HepG2 (cell line): ENCODE data around the gene ZBTB9. TPM values are rescaled to one million over a fixed set of nuclear protein-coding genes. Genes with fewer than 3 reads are reported as not detected.
A peak's percentile ranks its signal among the peaks of the same experiment; 100 is the strongest.

Experiments
- CHD2 ChIP-seq: IDR thresholded peaks from 2 replicates; pipeline ENCODE4 v1.6.1; 2011; ENCODE audit warnings: low read depth, low read length, improper control_type of control experiment
- HOXD1 ChIP-seq: sonication (generic); formaldehyde crosslinking; IDR thresholded peaks from 2 replicates; pipeline ENCODE4 v1.5.0; 2020; ENCODE audit warnings: missing genetic modification reagents
- MAFF ChIP-seq: IDR thresholded peaks from 2 replicates; pipeline ENCODE4 v1.6.1; 2011; ENCODE audit warnings: low read depth, low read length, improper control_type of control experiment
- NFE2 ChIP-seq: sonication (generic); formaldehyde crosslinking; IDR thresholded peaks from 2 replicates; pipeline ENCODE4 v1.4.0; 2020; ENCODE audit warnings: missing genetic modification reagents
- SIX4 ChIP-seq: sonication (generic); formaldehyde crosslinking; IDR thresholded peaks from 2 replicates; pipeline ENCODE4 v1.4.0; 2020; ENCODE audit warnings: missing genetic modification reagents
- SSRP1 ChIP-seq: IDR thresholded peaks from 2 replicates; pipeline ENCODE4 v1.6.1; 2016; ENCODE audit warnings: control low read depth
- ZKSCAN5 ChIP-seq: sonication (generic); formaldehyde crosslinking; IDR thresholded peaks from 2 replicates; pipeline ENCODE4 v1.5.1; 2020; ENCODE audit warnings: mild to moderate bottlenecking, missing genetic modification reagents
- ZNF549 ChIP-seq: sonication (generic); formaldehyde crosslinking; IDR thresholded peaks from 2 replicates; pipeline ENCODE4 v1.5.0; 2020; ENCODE audit warnings: missing genetic modification reagents
- ZNF572 ChIP-seq: sonication (generic); formaldehyde crosslinking; IDR thresholded peaks from 2 replicates; pipeline ENCODE4 v1.5.1; 2020; ENCODE audit warnings: mild to moderate bottlenecking, missing genetic modification reagents
- ZNF614 ChIP-seq: IDR thresholded peaks from 2 replicates; pipeline ENCODE4 v1.6.1; 2018; ENCODE audit warnings: missing biosample characterization, missing genetic modification reagents, inconsistent platforms, borderline replicate concordance
- ZNF703 ChIP-seq: sonication (generic); formaldehyde crosslinking; IDR thresholded peaks from 2 replicates; pipeline ENCODE4 v1.5.1; 2020; ENCODE audit warnings: missing genetic modification reagents, mild to moderate bottlenecking, moderate library complexity, borderline replicate concordance
- polyA plus RNA-seq, 8 experiments: library from polyadenylated mRNA; depleted of rRNA in 3 of 8; stranded (reverse) in 7 of 8; unstranded in 1 of 8; fragments of >200 nt; fragmentation: Illumina TruSeq in 4 of 8; extraction: Trizol in 4 of 8; gene quantifications; 2 replicates each; pipeline versions ENCODE4 v1.2.1 to v1.2.3, GENCODE V29; 2011 to 2016; ENCODE audit warnings: low read depth in 4 of 8, missing spikeins in 1 of 8, mixed read lengths in 1 of 8; ENCODE audit not compliant: insufficient read depth in 1 of 8
- total RNA-seq, 5 experiments: library from RNA; depleted of rRNA; stranded (reverse); fragments of >200 nt; fragmentation: Illumina TruSeq; extraction: Trizol; gene quantifications; 2 replicates each; pipeline ENCODE4 v1.2.3, GENCODE V29; 2016; ENCODE audit warnings: low read depth in 1 of 5
- TF ChIP-seq, protein P1 (sequence below): sonication (generic); formaldehyde crosslinking; IDR thresholded peaks from 2 replicates; pipeline ENCODE4 v1.5.0; 2020; ENCODE audit warnings: mild to moderate bottlenecking, missing genetic modification reagents
- TF ChIP-seq, protein P2 (sequence below): sonication (generic); formaldehyde crosslinking; conservative IDR thresholded peaks from 2 replicates; pipeline ENCODE4 v1.8.1; 2023; ENCODE audit warnings: missing genetic modification reagents
- TF ChIP-seq, protein P3 (sequence below): sonication (generic); formaldehyde crosslinking; IDR thresholded peaks from 2 replicates; pipeline ENCODE4 v1.8.0; 2022; ENCODE audit warnings: missing genetic modification reagents, mild to moderate bottlenecking, borderline replicate concordance
- TF ChIP-seq, protein P4 (sequence below): sonication (generic); formaldehyde crosslinking; IDR thresholded peaks from 2 replicates; pipeline ENCODE4 v1.9.0; 2021; ENCODE audit warnings: mild to moderate bottlenecking, missing genetic modification reagents
- TF ChIP-seq, protein P5 (sequence below): sonication (generic); formaldehyde crosslinking; IDR thresholded peaks from 2 replicates; pipeline ENCODE4 v1.8.0; 2022; ENCODE audit warnings: mild to moderate bottlenecking, missing genetic modification reagents, moderate library complexity

Gene ZBTB9
- total and polyA plus RNA-seq, 2 of the 13 experiments (the other 11 are each of a cell fraction or from before 2014, with no cell fraction given) = 5.3 to 9.2 TPM

DNA sequence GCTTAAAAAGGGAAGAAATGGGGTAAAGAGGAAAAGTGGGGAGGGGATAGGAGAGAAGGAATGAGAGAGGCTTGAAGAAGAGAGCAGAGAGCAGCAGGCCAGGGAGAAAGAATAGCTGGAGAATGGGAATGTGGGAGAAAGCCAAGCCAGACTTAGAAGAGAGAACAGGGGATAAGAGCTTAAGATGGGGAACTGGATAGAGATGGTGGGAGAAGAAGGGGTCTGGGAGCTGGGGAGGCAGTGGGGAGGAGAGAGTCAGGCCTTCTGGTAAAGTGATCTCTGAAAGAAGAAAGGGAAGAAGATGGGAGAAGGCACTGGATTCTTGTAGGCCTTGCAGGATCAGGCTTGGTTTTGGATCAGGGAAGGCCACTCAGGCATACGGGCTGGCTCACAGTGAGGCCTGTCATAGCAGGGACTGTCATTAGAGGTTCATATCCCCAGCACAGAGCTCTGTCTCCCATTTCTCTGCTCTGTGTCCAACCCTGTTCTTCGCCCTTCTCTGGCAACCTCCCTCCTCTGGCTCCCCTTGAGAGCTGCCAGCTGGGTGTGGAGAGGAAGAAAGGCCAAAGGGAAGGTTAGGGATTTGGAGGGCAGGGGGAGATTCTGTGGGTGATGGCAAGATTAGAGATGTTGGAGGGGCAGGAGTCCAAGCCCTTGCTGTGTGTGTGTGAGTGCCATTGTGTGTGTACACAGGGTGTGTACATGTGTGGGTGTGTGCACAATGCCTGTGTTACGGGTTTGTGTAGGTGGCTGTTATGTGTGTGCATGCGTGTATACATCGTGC lies 25.2 kb upstream of the ZBTB9 start (continued):
- TF ChIP-seq, protein P1, sequence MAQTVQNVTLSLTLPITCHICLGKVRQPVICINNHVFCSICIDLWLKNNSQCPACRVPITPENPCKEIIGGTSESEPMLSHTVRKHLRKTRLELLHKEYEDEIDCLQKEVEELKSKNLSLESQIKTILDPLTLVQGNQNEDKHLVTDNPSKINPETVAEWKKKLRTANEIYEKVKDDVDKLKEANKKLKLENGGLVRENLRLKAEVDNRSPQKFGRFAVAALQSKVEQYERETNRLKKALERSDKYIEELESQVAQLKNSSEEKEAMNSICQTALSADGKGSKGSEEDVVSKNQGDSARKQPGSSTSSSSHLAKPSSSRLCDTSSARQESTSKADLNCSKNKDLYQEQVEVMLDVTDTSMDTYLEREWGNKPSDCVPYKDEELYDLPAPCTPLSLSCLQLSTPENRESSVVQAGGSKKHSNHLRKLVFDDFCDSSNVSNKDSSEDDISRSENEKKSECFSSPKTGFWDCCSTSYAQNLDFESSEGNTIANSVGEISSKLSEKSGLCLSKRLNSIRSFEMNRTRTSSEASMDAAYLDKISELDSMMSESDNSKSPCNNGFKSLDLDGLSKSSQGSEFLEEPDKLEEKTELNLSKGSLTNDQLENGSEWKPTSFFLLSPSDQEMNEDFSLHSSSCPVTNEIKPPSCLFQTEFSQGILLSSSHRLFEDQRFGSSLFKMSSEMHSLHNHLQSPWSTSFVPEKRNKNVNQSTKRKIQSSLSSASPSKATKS (CRISPR knock-in tag) = no peak
- TF ChIP-seq, protein P2, sequence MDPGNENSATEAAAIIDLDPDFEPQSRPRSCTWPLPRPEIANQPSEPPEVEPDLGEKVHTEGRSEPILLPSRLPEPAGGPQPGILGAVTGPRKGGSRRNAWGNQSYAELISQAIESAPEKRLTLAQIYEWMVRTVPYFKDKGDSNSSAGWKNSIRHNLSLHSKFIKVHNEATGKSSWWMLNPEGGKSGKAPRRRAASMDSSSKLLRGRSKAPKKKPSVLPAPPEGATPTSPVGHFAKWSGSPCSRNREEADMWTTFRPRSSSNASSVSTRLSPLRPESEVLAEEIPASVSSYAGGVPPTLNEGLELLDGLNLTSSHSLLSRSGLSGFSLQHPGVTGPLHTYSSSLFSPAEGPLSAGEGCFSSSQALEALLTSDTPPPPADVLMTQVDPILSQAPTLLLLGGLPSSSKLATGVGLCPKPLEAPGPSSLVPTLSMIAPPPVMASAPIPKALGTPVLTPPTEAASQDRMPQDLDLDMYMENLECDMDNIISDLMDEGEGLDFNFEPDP = 0 out of 2 replicates have a peak, but pooled peaks have one; percentile 55
- TF ChIP-seq NFE2 (CRISPR knock-in tag) (no peak), MAFF (no peak), HOXD1 (CRISPR knock-in tag) (no peak), ZNF549 (CRISPR knock-in tag) (no peak), ZNF572 (CRISPR knock-in tag) (no peak), SIX4 (CRISPR knock-in tag) (no peak), CHD2 (no peak), ZNF614 (CRISPR knock-in tag) (no peak), ZNF703 (no peak), ZKSCAN5 (CRISPR knock-in tag) (0 out of 2 replicates have a peak, but pooled peaks have one; percentile 34), SSRP1 (no peak)
- TF ChIP-seq, protein P3, sequence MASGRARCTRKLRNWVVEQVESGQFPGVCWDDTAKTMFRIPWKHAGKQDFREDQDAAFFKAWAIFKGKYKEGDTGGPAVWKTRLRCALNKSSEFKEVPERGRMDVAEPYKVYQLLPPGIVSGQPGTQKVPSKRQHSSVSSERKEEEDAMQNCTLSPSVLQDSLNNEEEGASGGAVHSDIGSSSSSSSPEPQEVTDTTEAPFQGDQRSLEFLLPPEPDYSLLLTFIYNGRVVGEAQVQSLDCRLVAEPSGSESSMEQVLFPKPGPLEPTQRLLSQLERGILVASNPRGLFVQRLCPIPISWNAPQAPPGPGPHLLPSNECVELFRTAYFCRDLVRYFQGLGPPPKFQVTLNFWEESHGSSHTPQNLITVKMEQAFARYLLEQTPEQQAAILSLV = no peak
- TF ChIP-seq, protein P4, sequence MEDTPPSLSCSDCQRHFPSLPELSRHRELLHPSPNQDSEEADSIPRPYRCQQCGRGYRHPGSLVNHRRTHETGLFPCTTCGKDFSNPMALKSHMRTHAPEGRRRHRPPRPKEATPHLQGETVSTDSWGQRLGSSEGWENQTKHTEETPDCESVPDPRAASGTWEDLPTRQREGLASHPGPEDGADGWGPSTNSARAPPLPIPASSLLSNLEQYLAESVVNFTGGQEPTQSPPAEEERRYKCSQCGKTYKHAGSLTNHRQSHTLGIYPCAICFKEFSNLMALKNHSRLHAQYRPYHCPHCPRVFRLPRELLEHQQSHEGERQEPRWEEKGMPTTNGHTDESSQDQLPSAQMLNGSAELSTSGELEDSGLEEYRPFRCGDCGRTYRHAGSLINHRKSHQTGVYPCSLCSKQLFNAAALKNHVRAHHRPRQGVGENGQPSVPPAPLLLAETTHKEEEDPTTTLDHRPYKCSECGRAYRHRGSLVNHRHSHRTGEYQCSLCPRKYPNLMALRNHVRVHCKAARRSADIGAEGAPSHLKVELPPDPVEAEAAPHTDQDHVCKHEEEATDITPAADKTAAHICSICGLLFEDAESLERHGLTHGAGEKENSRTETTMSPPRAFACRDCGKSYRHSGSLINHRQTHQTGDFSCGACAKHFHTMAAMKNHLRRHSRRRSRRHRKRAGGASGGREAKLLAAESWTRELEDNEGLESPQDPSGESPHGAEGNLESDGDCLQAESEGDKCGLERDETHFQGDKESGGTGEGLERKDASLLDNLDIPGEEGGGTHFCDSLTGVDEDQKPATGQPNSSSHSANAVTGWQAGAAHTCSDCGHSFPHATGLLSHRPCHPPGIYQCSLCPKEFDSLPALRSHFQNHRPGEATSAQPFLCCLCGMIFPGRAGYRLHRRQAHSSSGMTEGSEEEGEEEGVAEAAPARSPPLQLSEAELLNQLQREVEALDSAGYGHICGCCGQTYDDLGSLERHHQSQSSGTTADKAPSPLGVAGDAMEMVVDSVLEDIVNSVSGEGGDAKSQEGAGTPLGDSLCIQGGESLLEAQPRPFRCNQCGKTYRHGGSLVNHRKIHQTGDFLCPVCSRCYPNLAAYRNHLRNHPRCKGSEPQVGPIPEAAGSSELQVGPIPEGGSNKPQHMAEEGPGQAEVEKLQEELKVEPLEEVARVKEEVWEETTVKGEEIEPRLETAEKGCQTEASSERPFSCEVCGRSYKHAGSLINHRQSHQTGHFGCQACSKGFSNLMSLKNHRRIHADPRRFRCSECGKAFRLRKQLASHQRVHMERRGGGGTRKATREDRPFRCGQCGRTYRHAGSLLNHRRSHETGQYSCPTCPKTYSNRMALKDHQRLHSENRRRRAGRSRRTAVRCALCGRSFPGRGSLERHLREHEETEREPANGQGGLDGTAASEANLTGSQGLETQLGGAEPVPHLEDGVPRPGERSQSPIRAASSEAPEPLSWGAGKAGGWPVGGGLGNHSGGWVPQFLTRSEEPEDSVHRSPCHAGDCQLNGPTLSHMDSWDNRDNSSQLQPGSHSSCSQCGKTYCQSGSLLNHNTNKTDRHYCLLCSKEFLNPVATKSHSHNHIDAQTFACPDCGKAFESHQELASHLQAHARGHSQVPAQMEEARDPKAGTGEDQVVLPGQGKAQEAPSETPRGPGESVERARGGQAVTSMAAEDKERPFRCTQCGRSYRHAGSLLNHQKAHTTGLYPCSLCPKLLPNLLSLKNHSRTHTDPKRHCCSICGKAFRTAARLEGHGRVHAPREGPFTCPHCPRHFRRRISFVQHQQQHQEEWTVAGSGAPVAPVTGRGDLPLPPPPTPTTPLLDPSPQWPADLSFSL (CRISPR knock-in tag) = peak; percentile 71; the same call in 1 of the 2 replicates
- TF ChIP-seq, protein P5, sequence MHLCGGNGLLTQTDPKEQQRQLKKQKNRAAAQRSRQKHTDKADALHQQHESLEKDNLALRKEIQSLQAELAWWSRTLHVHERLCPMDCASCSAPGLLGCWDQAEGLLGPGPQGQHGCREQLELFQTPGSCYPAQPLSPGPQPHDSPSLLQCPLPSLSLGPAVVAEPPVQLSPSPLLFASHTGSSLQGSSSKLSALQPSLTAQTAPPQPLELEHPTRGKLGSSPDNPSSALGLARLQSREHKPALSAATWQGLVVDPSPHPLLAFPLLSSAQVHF (CRISPR knock-in tag) = no peak
